ENCODE results near the gene STRIP2.
A peak's percentile ranks its signal among the peaks of the same experiment; 100 is the strongest.

DNA sequence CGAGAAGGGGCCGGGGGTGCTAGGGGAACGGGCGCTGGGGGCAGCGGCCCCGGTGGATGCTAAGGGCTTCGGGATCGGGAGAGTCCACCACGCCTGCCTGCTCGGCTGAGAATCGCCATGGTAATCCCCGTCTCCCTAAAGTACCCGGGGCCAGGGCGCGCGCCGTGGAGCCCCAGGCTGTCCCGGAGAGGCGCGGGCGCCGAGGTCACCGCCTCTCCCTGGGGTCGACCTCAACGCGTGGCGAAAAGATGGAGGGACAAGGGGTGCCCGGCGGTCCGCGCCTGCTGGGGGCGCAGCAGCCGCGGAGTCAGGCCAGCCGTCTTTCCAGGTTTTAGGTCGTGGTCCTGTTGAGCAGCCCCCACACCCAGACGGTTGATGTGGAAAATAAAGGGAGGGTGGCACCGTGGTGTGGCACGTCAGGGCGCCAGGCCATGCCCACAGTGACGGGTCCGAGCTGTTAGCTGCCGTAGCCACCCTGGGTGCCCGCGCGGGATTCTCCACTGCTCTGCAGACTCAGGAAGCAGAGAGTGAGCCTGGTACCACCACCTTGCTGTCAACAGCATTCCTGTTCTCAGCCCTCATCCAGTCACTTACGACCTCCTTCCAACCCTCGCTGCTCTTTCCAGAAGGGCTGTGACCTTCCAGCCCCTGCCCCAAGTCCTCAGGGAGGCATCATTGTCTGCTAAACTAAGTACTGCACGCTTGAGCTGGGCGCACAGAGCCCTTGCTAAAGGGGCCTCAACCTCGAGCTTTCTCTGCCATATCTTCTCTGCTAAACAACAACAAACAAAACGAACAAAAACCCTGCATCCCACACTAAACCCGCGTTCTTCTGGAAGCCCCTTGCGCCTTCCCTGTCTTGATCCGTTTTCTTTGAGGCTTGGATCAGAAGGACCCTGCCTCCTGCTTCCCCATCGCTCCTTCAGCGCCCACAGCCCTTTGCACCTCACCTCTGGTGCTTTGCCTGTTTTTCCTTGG lies 68.8 kb downstream of the STRIP2 start:
- no peak for TF ChIP-seq CEBPB (tag; IDR thresholded peaks at IDR 0.05)
- TF ChIP-seq, protein P1, sequence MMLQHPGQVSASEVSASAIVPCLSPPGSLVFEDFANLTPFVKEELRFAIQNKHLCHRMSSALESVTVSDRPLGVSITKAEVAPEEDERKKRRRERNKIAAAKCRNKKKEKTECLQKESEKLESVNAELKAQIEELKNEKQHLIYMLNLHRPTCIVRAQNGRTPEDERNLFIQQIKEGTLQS (IDR thresholded peaks at IDR 0.05): no peak
- TF ChIP-seq, protein P1 (CRISPR knock-in tag; conservative IDR thresholded peaks at IDR 0.05): no peak
- TF ChIP-seq GATAD2B (IDR thresholded peaks at IDR 0.05; ENCODE audit: borderline replicate concordance): no peak
- TF ChIP-seq POLR2A (conservative IDR thresholded peaks at IDR 0.05): no peak
- TF ChIP-seq, protein P2, sequence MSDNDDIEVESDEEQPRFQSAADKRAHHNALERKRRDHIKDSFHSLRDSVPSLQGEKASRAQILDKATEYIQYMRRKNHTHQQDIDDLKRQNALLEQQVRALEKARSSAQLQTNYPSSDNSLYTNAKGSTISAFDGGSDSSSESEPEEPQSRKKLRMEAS (CRISPR knock-in tag; IDR thresholded peaks at IDR 0.05): no peak
- TF ChIP-seq SMARCC2 (IDR thresholded peaks at IDR 0.05; ENCODE audit: low read depth): no peak
- TF ChIP-seq U2AF2 (optimal IDR thresholded peaks at IDR 0.05; ENCODE audit: low read depth, low read length): no peak
- TF ChIP-seq KAT7 (CRISPR knock-in tag; IDR thresholded peaks at IDR 0.05; ENCODE audit: borderline replicate concordance): 0 out of 2 replicates have a peak, but pooled peaks have one; percentile 56
- TF ChIP-seq, protein P3, sequence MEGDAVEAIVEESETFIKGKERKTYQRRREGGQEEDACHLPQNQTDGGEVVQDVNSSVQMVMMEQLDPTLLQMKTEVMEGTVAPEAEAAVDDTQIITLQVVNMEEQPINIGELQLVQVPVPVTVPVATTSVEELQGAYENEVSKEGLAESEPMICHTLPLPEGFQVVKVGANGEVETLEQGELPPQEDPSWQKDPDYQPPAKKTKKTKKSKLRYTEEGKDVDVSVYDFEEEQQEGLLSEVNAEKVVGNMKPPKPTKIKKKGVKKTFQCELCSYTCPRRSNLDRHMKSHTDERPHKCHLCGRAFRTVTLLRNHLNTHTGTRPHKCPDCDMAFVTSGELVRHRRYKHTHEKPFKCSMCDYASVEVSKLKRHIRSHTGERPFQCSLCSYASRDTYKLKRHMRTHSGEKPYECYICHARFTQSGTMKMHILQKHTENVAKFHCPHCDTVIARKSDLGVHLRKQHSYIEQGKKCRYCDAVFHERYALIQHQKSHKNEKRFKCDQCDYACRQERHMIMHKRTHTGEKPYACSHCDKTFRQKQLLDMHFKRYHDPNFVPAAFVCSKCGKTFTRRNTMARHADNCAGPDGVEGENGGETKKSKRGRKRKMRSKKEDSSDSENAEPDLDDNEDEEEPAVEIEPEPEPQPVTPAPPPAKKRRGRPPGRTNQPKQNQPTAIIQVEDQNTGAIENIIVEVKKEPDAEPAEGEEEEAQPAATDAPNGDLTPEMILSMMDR (IDR thresholded peaks at IDR 0.05 in 2 of 3, conservative IDR thresholded peaks at IDR 0.05 in 1 of 3; ENCODE audit: insufficient read depth in 2 of 3, low read depth in 1 of 3, low read length in 3 of 3): no peak

All from K562 (cell line).